HG03045 (cell line): ENCODE data around the gene IFNGR1.
A peak's percentile ranks its signal among the peaks of the same experiment; 100 is the strongest.

Source experiments
- ATAC-seq: cut with Tn5 transposase; IDR thresholded peaks from one replicate; pipeline ENCODE4 v1.9.1; 2021; ENCODE audit warnings: mild to moderate bottlenecking, moderate library complexity; ENCODE audit not compliant: unreplicated experiment

Gene IFNGR1

DNA sequence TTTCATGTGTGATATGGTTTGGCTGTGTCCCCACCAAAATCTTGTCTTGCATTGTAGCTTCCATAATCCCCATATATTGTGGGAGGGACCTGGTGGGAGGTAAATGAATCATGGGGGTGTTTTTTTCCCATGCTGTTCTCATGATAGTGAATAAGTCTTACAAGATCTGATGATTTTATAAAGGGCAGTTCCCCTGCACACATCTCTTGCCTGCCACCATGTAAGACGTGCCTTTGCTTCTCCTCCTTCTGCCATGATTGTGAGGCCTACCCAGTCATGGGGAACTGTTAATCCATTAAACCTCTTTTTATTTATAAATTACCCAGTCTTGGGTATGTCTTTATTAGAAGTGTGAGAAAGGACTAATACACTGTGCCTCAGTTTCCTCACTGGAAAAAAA lies 41.6 kb downstream of the IFNGR1 start:
- no peak for ATAC-seq

GRCh38 chr6:137176729-137177128 lies 42.5 kb downstream of the IFNGR1 start:
- ATAC-seq: no peak

- no peak for ATAC-seq
These were observed 43.3 kb downstream of the IFNGR1 start for GRCh38 chr6:137175868-137176245.

DNA sequence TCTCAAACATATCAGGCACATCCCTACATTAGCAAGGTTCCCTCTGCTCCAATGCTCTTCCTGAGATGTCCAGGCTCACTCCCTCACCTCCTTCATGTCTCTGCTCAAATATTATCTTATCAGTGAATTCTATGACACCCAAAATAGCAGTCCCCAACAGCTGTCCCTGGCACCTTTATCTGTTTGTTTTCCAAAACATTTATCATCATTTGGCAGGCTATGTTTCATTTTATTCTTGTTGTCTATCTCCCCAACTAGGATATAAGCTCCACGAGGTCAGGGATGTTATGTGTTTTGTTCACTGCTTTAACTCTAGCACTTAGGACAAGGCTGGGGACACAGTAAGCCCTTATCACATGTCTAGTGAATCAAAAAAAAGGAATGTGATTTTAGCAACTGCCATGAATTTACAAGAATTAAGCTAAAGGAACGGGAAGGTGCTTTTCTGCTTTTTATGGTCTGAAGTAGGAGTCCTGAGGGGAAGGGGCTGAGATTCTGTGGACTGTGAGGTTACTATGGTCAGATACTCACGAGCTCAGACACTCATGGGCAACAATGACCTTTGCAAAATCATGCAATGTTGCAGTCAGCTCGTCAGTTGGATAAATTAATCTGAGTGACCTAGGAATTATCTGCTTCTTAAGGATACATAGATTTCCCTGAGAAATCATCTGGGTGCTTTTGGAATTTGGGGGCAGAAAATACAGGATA lies 43.9 kb downstream of the IFNGR1 start:
- no peak for ATAC-seq

DNA sequence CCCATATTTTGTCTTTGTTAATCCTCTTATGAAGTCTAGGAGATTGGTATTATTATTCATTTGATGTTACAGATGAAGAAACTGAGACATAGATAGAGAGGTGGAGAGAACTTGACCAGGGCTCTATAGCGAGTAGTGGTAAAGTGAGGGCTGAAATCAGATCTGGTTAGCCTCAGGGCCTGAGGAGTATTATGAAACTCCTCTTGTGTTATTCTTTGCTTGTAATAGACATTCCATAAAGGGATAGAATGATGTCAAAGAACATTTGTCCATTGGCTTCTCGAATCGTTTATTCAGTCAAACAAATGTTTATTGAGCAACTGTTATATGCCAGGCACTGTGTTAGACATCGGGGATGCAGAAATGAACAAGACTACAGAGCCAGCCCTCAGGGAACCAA lies 45.7 kb downstream of the IFNGR1 start, which contains the start of gene IL22RA2:
Gene IL22RA2, minus strand, starts transcription at position 144 of the 400 bp plus-strand sequence. CDS start 11,895 bp downstream, outside the sequence.
- no peak for ATAC-seq

DNA sequence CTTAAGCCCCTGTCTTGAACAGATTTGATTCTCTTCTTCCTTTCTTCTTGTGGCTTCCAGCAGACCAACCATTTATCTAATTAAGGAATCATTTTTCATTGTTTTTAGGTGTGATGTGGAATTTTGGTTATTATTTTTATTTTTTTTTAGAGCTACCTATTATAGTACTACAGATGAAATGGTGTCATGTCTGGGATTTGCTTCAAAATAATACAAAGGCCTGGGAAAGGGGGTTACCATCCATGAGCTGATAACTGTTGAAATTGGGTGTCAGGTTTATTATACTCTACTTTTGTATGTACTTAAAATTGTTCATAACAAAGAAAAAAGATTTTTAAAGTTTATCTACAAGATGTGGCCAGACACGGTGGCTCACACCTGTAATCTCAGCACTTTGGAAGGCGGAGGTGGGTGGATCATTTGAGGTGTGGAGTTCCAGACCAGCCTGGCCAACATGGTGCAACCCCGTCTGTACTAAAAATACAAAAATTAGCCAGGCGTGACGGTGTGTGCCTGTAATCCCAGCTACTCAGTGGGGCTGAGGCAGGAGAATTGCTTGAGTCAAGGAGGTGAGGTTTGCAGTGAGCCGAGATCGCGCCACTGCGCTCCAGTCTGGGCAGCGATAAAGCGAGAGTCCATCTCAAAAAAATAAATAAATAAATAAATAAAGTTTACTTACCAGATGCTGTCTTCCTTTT lies 46.3 kb downstream of the IFNGR1 start:
- no peak for ATAC-seq

DNA sequence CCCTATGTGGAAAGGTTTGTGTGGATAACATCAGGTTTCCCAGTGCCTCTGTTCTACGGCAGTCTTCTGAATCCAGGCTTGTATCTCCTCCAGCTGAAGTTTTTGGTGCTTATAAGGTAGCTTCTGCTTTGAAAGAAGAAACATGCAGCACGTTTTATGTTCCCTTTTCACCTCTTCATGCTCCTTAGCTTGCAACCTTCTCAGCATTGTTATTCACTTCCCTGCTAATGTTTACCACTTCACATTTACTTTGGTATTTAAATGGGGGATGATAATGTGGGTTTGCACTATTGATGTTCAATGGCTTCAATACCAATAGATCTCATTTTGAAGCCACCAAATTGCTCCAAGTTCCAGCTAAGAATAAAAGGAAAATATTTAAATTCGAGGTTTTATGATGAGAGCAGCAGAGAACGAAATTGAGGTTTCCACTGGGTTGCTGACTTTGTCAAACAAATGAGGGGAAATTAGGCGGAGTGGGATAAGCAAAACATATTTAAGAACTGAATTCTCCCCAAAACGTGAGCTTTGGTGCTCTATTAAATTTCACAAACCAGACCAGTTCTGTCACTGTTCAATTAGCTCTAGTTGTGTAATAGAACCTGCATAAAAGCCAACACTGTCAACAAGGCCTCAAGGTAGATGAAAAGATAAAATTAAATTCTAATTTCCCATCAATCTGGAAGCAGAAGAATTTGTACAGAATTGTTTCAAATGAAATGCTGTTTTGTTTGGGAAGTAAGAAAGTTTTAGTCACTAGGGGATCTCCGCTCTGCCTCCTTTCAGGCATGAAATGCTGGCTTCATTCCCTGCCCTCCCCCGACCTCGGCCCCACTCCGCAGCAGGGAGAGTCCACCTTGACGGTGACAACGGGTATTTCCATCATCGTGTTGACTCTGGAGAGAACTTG lies 47.1 kb downstream of the IFNGR1 start:
- no peak for ATAC-seq

DNA sequence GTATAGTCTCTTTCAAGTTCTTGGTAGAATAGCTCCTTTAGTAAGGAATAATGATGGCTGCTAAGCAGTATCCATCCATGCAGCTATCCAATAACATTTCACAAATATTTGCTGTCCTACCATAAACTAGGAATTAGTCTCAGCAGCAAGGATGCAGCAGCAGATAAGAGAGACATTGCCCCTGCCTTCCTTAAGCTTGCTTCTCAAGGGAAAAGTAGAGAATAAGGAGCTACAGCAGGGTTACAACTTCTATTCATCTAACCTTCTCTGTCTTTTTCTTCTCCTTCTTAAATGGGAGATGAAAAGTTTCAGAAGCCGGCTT lies 48.2 kb downstream of the IFNGR1 start:
- no peak for ATAC-seq

DNA sequence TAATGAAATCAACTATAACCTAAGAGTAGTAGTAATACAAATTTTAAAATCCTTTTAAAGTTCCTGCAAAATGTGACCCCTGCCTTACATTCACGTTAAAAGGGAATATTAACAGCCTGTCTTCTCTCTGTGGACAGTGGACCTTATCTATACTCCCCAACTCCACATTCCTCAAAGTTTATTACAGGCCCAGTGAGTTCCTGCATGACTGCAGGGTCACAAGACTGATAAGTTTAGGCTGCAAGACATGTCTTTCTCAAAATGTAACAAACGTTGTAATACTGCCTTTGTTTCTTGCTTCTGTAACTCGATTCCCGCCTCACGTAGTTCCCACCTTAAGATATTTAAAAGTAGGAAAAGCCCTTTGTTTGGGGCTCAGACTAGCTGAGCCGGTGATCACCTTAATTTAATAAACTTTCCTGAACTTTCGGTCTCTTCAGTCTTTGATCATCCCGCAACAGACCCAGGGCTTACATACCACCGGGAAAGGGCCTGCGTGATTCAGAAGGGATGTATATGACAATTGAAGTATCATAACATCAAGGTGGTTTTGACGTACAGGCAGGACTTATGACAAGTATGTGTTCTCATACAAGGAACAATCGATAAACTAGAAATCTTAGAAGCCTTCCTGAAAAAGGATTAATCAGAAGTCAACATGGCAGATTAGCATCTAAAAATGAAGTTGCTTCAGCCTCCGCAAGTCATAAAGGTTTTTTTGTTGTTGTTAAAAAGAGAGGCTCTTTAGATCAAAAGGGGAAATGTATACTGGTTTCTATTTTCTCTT lies 48.7 kb downstream of the IFNGR1 start:
- no peak for ATAC-seq

DNA sequence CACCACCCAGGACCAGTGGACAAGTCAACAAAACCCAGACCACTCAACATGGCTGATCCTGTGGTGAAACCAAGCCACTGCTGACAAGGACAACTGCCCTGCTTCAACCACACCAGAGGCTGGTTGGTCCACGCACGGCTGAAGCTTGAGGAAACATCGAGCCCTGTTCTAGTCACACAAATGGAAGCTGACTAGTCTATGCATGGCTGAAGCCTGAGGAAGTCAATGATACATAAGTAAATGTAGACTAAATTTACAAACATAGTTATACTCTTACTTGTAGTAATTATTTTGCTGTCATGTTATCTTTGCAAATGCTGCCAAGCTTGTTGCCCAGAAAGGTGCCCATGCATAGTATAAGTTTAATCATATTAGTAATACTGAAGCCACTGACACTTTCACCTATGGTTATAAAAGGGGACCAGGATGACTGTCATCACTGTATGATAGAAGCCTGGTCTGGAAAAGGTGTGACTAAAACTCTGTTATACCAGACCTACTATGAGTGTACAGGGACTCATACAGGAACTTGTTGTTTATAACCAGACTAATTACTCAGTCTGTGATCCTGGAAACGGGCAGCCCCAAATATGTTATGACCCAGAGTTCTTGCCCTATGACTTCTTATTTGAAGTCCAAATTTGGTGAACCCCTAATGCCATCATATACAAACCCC lies 51.3 kb downstream of the IFNGR1 start:
- no peak for ATAC-seq

DNA sequence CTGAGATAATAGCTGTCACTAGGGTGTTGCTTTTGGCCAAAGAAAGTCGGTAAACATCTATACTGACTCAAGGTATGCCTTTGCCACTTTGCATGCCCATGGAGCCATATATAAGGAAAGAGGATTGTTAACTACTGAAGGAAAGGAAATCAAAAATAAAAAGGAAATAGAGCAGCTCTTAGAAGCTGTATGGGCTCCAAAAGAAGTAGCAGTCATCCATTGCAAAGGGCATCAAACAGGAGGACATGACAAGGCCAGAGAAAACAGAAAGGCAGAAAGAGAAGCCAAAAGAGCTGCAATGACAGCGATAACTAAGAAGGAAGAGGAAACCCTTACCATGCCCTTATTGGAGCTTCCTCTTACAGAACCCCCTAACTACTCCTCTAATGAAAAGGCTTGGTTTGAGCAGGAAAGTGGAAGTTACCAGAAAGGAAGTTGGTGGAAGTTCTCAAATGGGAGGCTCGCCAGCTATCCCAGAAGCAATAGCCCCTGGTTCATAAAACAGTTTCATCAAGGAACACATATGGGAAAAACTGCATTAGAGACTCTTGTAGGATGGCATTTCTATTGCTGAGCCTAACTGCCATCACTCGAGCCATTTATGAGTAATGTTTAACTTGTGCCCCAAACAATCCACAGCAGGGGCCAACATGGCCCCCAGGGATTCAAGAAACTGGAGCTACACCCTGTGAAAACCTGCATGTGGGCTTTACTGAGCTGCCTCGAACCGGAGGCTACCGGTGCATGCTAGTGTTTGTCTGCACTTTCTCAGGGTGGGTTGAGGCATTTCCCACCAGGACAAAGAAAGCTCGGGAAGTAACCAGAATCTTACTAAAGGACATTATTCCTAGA lies 52.7 kb downstream of the IFNGR1 start:
- no peak for ATAC-seq

DNA sequence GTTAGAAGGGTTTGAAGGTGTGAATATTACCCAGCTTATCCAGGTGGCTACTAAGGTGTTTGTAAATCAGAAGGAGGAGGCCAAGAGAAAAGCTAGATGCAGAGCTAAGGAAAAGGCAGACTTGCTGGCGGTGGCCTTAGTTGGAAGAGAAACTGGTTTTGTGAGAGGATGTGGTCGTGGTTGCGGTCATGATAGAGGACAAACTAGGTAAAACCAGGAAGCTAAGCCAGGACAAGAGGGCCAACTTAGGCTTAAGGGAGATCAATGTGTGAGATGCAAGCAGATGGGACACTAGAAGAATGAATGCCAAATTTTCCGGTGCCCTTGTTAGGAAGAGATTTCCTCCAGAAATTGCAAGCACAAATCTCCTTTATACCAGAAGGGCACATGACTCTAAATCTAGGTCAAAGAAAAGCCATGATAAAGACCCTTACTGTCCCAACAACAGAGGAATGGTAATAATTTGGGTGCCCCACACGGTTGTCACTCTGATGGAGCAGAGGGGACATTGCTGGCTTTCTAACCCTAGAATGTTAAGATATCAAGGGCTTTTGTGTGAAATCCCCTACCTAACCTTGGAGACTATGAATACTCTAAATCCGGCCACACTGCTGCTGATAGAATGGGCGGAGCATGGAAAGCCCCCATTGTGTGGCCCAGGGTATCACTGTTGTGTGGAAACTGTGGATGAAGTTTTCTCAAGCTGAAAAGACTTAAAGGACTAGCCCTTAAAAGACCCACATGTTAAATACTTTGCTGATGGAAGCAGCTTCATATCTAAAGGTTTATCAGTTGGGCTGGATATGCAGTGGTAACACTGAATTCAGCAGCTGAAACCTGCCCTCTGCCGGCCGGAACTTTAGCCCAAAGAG lies 53.6 kb downstream of the IFNGR1 start:
- peak; percentile 51 for ATAC-seq

DNA sequence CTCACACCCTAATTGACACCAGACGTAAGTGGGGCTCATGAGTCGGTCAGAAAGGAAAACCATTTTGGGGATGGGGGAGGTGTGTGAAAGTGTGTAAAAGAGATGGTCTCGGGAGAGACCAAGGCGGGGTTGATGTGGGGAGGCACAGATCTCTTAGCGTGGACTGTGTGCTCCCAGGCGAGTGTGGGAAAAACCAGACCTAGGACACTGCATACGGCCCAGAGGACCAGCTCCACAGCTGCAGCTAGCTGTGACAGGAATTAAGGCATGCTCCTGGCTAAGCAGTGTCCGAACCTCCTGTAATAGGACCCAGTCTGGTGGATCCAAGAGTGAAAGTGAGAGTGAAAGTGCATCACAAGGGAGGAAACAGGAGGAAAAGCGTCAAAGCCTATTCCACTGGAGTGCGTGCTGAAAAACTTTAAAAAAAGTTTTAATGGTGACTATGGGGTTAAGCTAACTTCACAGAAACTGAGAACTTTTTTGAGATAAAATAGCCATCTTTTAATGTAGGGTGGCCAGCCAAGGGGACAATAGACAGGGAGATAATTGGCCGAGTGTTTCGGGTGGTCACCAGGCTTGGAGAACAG lies 55.4 kb downstream of the IFNGR1 start:
- no peak for ATAC-seq

DNA sequence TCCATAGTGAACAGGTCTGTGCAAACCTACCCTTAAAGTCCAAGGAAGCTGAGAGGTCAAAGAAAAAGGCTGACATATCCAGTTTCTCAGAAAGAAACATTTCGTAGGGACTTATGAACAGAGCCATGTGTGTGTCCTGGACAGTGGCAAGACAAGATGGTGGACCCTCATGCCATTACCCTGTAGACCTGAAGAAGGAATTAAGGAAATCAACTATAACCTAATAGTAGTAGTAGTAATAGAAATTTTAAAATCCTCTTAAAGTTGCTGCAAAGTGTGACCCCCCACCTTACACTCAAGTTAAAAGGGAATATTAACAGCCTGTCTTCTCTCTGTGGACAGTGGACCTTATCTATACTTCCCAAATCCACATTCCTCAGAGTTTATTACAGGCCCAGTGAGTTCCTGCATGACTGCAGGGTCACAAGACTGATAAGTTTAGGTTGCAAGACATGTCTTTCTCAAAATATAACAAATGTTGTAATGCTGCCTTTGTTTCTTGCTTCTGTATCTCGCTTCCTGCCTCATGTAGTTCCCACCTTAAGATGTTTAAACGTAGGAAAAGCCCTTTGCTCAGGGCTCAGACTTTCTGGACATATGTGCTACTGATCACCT lies 56.4 kb downstream of the IFNGR1 start:
- no peak for ATAC-seq

GRCh38 chr6:137161949-137162348 lies 57.2 kb downstream of the IFNGR1 start:
- ATAC-seq: no peak

DNA sequence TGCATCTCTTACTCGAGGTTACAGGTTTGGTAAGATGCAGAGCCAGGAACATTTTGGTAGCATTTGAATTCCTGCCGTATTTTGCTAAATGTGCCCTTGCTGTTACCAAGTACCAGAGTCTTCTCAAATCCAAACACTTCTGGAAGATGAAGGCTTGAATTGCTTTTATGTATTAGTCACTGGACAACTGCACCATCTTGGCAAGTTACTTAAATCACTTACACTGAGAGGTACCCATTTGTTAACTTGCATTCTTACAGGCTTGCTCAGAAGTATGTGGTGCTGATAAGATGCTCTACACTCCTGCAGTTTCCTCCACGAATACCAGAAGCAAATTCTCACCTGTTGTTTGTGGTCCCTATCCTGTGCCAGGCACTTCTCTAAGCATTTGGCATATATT lies 58.4 kb downstream of the IFNGR1 start:
- no peak for ATAC-seq

GRCh38 chr6:137159912-137160311 lies 59.3 kb downstream of the IFNGR1 start:
- no peak for ATAC-seq

DNA sequence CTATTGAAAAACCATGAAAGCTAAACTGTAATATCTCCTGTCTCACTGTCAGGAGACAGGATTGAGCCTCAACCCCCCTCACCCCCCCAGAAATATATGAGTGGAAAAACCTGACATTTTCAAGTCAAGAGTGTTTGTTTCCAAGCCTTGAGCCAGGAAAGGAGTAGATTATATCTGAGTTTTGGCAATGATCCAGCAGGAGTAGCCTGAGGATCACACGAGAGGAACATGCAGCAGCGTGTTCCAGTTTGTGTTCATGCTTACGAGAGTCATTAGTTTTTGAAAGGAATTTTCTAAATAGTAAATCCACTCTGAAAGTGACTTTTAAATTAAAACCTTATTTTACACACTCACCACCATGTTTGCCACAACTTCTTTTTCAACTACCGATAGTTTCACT lies 61.6 kb downstream of the IFNGR1 start:
- no peak for ATAC-seq
